Left hindlimb (tissue), 1 donor: Measurements from ENCODE around the gene PRIMPOL.

Experiments
- DNase-seq: peaks from one replicate; pipeline ENCODE4 v3.0.0-alpha.2; 2018

The PRIMPOL gene

DNA sequence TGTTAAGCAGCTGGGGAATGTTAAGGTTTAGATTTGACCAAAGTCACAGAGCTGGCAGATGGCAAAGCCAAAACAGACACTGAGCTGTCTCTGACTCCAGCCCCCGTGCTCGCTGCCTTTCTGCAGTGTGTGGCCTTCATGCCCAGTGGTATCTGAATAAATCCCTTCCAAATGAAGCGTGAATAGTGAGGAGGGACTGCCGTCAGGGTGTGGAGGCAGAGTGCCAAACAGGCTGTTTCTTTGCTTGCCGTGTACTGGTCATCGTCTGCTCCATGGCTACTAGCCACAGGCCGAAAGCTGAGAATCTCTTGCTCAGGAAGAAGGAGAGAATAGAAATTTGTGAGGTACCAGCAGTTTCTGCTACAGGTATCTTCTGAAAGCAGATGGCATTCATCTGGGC is 19.7 kb downstream of the PRIMPOL start:
- DNase-seq: no peak

DNA sequence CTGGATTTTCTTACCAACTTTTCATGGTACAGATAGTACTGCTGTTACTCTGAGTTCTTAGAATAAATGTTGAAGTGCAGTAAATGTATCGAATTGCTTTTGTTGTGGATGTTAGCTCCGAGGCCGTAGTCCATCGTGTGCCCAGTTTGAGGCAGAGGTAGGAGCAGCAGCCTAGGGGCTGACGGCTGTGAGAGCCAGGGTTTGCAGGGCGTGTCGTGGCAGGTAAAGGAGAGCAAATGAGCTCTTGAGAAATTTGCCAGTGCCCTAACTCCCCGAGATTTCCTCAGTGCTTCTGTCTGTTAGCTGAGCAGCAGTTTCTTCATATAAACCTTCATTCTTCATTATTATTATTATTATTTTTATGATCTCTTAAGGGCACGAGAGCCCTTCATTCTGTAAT is 21.6 kb downstream of the PRIMPOL start:
- DNase-seq: no peak

DNA sequence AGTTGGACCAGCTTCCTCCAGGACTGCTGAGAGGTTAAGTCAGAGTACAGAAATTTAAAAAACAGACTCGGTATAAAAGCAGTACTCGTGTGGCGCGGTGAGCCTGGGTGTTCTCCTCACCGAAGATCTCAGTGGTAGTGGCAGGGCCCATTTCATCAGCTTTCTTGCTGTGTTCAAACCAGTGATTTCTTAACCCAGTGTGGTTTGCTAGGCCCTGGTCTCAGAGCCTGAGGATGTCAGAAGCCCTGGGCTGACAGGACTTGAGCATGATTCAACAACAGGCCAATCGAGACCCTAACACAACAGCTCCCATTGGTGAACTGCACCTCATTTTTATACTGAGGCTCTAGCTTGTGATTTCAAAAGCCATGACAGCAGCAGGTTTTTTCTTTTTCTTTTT is 23.2 kb downstream of the PRIMPOL start:
- DNase-seq: no peak

DNA sequence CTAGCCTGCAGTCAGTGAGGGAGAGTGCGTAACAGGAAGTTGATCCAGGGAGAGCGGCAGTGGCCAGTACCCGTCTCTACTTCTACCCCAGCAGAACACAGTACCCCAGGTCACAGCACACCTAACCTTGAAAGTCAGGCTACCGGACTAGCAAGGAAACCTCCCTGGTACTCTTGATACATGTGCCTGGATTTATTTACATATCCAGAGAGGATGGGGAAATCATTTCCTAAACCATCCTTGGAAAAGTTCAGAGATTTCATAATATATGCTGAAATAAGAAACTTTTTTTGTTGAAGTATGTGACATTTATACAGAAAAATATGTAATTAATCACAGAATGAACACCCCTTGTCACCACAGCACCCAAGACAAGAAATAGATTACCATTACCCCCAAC is 24.5 kb downstream of the PRIMPOL start:
- DNase-seq: no peak

DNA sequence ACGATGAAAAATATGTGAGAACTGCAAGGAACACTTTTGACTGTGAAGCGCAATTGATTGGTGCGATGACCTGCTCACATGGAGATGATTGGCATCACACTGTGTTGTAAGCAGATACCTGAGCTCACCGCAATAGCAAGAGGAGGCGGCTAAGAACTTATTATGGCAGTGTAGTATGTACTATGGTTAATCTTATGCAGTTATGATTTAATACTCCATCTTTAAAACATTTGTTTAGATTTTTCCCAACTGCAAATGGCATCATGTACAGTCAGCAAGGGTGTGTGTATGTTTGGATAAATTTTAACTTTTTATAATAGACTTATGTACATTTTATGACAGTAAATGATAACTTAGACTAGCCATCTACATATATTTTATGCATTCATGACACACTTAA is 25.5 kb downstream of the PRIMPOL start:
- DNase-seq: no peak

DNA sequence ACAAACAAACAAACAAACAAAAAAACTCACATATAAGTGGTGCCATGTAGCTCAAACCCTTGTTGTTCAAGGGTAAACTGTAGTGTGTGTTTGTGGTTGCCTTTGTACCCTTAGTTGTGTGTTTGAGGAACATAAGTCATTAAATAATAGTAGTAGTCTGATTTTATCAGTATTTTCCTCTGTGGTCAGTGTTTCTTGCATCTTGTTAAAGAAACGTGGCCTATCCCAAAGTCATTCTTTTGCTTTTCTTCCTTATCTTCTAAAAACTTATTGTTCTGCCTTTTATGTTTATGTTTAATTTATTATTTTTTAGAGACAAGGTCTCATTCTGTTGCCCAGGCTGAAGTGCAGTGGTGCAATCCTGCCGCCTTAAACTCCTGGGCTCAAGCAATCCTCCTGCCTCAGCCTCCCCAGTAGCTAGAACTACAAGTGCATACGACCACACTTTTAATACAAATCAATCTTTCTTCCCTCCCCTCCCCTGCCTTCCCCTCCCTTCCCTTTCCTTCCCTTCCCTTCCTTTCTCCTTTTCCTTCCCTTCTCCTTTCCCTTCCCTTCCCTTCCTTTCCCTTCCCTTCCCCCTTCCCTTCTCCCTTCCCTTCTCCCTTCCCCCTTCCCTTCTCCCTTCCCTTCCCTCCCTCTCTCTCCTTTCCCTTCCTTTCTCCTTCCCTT is 26.4 kb downstream of the PRIMPOL start:
- no peak for DNase-seq

DNA sequence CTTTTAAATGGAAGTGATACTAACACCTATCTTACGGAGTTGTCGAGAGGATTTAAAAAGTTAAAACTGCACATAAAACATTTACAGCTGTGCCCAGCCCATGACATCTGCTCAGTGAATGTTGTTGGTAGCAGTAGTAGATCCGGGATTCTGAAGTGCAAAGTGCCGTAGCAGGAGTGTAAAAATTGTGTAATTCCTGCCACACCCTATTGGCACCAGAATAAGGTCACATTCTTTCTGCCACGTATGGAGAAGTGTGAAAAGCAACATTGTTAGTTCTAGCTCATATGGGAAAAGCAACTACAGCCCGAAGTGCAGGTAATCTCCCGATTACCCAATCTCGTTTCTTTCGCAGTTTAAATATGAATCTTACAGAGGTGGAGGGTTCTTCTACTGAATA is 31.2 kb downstream of the PRIMPOL start:
- DNase-seq: no peak

DNA sequence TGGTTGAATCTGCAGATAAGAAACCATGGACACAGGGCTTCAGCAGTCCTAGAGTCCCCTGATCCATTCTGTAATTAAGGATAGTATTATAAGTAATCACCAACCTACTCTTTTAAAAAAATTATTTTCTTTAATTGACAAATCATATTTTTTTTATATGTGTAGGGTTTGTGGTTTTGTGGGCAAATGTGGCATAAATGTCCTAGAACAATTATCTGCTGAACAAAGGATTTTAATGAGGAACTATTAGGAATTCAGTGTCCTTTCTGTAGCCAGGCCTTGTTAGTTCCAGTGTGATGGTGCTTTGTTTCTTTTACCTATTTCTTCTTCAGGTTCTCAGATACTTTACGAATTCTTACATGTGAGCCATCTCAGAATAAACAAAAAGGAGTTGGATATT is 32.4 kb downstream of the PRIMPOL start:
- DNase-seq: no peak

DNA sequence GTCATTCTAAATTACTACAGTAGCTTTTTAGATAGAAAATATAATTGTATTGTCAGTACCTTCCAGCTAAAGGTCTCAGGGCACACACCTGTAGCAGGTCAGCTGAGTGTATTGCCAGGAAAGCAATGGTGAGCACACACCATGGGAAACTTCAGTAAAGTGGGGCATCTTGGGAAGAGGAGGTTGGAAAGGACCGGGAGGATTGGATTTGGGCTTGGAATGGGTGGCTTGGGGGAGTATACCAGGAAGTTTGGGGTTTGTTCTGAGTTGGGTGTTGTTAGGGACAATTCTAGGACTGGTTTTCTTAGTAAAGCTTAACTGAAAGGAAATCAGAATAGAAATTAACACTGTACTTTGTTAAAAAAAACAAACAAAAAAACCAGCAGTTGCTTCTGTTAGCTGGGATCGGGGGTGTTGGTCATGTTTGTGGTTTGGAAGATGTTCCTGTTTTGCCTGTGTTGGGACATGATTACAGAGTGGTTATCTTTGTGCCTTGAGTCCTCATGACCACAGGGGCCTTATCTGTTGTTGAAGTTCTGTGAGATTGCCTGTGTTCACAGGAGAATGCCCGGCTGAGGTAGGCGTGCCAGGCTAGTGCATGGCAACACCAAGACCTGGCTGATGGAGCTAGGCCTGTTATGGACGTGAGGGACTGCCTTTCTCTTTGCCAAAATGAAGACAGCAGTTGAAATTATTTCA is 35.1 kb downstream of the PRIMPOL start:
- DNase-seq: no peak

DNA sequence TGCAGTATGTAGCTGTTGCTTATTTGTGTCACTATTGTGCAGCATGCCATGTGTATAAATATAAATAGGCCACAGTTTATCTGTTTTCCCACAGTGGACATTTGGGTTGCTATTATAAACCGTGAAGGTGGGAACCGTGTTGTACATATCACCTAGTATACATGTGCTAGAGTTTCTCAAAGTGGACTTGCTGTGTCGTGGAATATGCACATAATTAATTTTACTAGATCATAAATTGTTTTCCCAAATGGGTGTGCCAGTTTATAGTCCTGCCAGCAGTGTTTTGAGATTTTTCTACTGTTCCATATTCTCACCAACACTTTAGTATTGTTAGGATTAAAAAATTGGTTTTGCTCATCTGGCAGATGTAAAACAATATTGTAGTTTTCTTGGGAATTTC is 38.5 kb downstream of the PRIMPOL start:
- DNase-seq: no peak

DNA sequence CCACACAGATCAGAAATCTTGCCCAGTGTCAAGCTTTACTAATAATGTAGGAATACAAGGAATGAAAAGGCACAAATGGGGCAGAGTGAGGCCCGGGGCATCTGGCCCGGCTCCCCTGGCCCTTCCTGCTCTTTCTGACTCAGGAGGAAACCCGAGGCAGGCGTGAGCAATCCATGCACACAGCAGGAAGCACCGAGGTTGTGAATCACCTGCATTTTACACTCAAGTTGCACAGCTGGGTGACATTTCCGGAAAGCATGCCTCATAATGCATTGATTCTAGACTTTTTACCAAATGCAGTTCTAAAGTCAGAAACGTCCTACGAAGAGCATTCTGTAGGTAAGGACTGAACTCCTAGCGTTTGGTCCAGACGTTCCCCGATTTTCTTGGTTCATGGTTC is 38.9 kb downstream of the PRIMPOL start:
- DNase-seq: no peak

DNA sequence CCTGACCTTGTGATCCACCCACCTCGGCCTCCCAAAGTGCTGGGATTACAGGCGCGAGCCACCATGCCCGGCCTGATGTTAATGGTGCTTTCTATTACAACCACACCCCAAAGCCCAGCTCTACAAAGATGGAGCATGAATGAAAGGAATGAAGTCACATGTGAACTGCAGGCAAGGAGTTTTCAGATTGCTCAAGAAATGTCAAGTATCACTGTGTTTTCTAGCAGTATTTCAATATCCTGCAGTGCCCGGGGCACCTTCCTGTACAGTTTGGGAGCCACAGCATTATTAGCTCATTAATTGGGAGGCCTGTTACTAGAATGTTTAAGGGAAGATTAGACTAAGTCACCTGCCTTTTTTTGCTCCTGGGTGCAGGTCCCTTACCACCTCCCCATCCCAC is 40.1 kb downstream of the PRIMPOL start:
- DNase-seq: no peak

DNA sequence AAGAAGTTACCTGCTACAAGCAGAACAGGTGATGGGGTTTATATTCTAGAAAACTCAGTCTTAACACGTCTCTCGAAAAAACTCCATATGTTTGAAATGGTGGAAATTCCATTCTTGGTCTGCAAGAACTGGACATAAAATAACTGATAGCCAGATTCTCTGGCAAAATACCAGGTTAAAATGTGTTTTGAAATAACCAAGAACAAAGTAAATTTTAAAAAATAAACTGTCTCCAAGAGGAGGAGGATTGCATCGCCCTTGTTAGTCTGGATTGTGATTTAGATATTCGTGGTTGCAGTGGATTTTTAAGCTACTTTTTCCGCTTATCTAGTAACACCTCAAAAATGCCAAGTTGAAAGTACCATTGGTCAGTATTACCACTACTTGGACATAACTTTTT is 43.5 kb downstream of the PRIMPOL start:
- DNase-seq: no peak

DNA sequence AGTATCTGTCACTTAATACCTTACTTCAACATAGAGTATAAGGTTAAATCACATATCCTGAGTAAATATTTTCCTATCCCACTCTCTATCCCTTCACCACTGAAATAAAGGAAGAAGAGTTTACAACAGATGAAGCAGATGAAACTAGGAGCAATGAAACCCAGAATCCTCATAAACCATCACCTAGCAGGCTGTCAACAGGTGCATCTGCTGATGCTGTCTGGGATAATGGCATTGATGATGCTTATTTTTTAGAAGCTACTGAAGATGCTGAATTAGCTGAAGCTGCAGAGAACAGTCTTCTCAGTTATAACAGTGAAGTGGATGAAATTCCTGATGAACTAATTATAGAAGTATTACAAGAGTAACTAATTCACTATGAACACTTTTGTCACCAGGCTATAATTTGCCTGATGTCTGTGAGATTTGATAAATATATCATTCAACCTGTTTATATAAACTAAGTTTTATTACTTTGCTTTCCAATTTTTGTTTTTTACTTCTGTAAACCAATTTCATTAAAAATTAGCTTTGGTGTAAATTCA is 44.9 kb downstream of the PRIMPOL start:
- DNase-seq: no peak

DNA sequence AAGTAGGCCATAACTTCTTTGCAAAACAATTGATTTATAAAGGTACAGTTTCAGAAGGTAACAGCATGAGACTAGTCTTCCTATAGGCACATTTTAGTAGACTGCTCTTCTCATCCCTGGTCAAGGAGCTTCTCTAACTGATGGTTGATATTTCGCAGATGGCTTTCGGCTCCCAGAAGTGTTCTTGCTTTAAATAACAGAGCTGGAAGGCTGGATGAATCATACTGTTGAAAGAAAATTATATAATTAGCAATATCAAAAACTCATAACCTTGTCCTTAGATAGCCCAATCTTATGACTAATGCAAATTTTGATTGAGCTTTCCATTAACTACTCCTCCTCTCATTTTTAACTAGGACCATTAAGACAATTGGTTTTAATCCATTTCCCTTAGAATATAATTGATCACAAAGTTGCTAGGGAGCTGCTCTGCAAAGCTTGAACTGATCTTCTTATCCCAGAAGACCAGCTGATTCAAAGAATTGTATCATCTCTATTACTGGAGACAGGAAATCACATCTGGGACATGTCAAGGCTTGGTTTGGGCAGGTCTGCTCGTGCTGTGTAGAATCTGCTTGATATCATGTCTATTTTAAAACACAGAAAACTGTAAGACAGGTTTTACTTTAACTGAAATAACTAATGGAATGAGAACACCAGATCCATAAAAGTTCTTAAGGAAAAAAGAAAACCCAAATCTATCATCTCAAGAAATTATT is 45.8 kb downstream of the PRIMPOL start:
- DNase-seq: no peak

DNA sequence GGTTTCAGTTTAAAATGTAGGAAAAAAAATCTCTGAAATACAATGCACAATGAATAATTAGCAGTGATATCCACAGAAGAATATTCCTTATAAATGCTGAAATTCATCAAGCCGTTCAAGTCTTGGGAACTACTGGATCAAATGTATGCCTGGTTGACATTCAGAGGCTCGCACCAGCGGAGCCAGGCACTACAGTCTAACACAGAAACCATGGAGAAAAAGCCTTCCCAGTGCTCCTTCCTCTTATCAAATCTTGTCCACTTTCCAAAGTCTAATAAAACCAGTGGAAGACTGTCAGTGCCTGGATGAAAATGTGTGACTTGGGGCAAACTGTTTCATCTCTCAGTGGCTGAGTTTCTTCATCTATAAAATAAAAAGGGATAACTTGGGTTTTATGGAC is 48.4 kb downstream of the PRIMPOL start:
- no peak for DNase-seq

DNA sequence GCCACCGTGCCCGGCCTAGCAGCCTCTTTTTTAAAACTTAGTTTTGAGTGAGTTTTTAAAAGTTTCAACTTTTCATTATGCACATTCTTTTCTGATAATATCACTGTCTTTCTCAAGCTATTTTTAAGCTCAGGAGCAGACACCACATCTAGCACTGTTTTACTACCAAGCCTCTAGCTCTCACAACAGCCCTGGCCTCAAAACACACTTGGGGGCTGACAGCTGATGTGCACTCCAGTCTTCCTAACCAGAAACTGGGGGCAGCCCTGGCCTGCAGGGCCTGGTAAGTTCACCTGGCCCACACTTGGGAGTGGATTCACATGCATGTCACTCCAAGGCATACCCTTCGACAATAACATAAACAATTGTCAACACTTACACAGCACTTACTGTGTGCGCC is 50.4 kb downstream of the PRIMPOL start:
- no peak for DNase-seq

DNA sequence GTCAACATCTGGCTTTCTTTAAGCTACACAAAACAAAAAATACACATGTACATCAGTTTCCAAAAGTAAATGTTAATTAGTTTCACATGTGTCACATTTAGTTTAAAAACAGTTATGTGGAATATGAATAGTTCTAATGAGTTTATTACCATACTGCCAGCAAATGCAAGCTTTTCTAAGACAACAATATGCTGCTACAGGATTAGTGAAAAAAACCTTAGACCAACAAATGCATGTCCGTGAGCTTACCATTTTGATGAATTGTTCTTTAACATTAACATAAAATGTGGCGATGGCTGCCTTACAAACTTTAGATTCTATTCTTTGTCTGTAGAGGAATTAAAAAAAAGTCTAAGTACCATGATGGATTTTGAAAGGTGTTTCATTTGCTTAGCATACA is 52.6 kb downstream of the PRIMPOL start:
- DNase-seq: no peak

DNA sequence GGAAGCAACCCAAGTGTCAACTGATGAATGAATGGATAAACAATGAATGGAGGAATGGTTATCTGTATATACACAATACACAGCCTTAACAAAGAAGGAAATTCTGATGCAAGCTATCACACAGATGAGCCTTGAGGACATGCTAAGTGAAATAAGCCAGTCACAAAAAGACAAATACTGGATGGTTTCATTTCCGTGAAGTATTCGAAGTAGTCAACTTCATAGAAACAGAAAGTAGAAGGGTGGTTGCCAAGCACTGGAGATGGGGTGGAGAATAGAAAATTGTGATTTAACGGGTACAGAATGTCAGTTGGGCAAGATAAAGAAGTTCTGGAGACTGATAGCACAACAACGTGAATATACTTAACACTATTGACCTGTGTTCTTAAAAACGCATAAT is 56.2 kb downstream of the PRIMPOL start:
- no peak for DNase-seq

DNA sequence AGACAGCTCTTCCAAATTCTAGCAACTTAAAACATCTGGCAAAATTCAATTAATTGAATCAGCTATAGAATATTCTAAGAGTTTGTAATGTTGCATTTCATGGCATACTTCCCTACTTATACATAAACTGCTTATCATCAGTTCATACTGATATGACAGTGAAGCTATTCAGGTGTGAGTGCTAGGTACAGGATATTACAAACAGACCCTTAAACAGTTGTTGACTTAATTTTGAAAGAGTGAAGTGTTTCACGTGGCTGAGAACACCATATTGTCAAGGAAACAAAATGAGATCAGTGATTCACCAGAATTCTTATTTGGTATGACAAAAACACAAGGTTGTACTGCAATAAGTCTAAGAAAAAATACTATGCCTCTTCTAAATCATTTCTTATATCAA is 56.9 kb downstream of the PRIMPOL start:
- no peak for DNase-seq

DNA sequence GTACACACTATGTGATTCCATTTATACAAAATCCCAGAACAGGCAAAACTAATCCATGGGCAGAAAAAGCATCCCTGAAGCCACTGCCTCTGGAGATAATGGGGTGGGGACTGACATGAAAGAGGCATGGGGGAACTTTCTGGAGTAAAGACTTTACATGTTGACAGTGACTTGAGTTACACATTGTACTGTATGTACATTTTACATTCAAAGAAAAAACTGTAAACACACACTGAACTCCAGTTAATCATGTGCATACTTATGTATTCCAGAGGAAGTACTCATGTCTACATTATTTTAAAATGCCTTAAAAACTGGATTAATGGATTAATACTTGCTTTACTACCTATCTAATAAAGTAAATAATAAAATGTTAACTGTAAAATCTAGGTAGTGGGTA is 62.8 kb downstream of the PRIMPOL start:
- no peak for DNase-seq

DNA sequence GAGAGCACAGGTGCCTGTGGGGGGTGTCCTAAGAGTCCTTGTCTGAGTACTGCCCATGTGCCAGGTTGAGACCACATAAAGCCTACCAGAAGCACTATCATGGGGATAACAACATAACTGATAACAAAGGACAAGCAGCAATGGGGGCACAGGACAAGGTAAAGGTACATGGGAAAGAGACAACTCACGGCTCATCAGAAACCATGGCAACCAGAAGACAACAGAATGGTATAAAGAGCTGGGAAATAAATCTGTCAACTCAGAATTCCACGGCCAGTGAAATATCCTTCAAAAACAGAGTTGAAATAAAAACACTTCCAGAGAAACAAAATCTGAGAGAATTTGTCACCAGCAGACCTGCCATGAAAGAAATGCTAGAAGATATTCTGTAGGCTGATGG is 64.3 kb downstream of the PRIMPOL start:
- no peak for DNase-seq

DNA sequence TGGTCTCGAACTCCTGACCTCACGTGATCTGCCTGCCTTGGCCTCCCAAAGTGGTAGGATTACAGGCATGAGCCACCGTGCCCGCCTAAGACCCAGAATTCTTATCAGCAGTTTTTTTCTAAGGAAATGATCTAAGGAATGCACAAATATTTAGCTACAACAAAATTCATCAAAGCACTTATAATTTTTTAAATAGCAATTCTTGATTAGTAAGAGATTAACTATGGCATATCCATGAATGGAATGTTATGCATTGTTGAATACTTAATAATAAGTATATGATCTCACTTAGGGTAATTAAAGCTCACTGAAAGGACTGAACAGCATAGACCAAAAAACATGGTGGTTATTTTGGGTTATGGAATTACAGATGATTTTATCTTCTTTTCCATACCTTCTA is 66.0 kb downstream of the PRIMPOL start:
- DNase-seq: no peak

DNA sequence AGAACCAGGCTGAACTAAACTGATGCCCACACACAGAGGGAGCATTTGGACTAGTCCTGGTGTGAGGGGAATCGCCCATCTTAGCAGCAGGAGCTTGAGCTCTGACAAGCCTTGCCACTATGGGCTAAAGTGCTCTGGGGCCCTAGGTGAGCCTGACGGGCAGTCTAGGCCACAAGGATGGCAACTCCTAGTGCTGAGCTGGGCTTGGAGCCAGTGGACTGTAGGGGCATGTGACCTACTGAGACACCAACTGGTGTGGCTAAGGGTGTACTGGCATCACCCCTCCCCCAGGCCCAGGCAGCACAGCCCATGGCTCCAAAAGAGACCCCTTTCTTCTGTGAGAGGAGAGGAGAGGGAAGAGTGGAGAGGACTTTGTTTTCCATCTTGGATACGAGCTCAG is 69.9 kb downstream of the PRIMPOL start:
- DNase-seq: no peak
